Lung (tissue), 16 donors: ENCODE measurements around the gene PLB1. TPM values are rescaled to one million over a fixed set of nuclear protein-coding genes. Genes with fewer than 3 reads are reported as not detected.

Experiments used
- ATAC-seq: fragments of 200-7000 bp; cut with Tn5 transposase; one replicate; pipeline ENCODE4 v1.9.1; 2020; ENCODE audit warnings: moderate number of reproducible peaks; ENCODE audit not compliant: insufficient read depth, low FRiP score
- DNase-seq, 3 donors: peaks; one replicate each; pipeline ENCODE4 v3.0.0-alpha.2; 2013 to 2017
- H3K27ac ChIP-seq, 2 donors: one replicate each; pipeline ENCODE4 v1.5.1; 2013; ENCODE audit warnings: mild to moderate bottlenecking in 2 of 2, moderate library complexity in 2 of 2, control low read depth in 1 of 2, inconsistent platforms in 1 of 2, low read depth in 1 of 2, low read length in 1 of 2
- H3K27me3 ChIP-seq, 3 donors: one replicate each; pipeline ENCODE4 v1.5.1; 2013; ENCODE audit warnings: low read length in 2 of 3; ENCODE audit not compliant: control insufficient read depth in 3 of 3, insufficient read depth in 3 of 3
- H3K36me3 ChIP-seq, 4 donors: one replicate each; pipeline ENCODE4 v1.5.1; 2013; ENCODE audit warnings: low read length in 4 of 4, mild to moderate bottlenecking in 1 of 4, moderate library complexity in 1 of 4; ENCODE audit not compliant: control insufficient read depth in 4 of 4, insufficient read depth in 4 of 4
- H3K4me1 ChIP-seq, 5 donors: one replicate each; pipeline ENCODE4 v1.5.1; 2013; ENCODE audit warnings: low read length in 5 of 5, mild to moderate bottlenecking in 2 of 5, moderate library complexity in 1 of 5; ENCODE audit not compliant: control insufficient read depth in 5 of 5, insufficient read depth in 5 of 5
- H3K4me3 ChIP-seq: one replicate; pipeline ENCODE4 v1.5.1; 2013; ENCODE audit warnings: mild to moderate bottlenecking, control low read depth, moderate library complexity
- H3K9ac ChIP-seq, 2 donors: one replicate each; pipeline ENCODE4 v1.5.1; 2013; ENCODE audit warnings: low read length in 2 of 2, control low read depth in 1 of 2; ENCODE audit not compliant: insufficient read depth in 1 of 2
- H3K9me3 ChIP-seq, 4 donors: one replicate each; pipeline ENCODE4 v1.5.1; 2013; ENCODE audit warnings: low read length in 3 of 4, mild to moderate bottlenecking in 1 of 4, moderate library complexity in 1 of 4; ENCODE audit not compliant: control insufficient read depth in 4 of 4, insufficient read depth in 3 of 4
- CTCF ChIP-seq: IDR thresholded peaks from 2 replicates; pipeline ENCODE4 v1.5.1; 2012; ENCODE audit warnings: mild to moderate bottlenecking; ENCODE audit errors: control extremely low read depth, extremely low read depth
- WGBS, 2 donors: extraction: QIAGEN DNeasy Blood & Tissue Kit; methylation state at CpG; one replicate each; pipeline ENCODE4 v1.1.7; 2013; 5-methylcytosine and 5-hydroxymethylcytosine counted together
- long read RNA-seq, 5 donors: transcript quantifications; one replicate each; lab custom pipeline, GENCODE V29; 2026
- polyA plus RNA-seq, 2 donors: library from polyadenylated mRNA; stranded (reverse); fragments of 200-250 nt; gene quantifications; one replicate each; pipeline ENCODE4 v1.2.1, GENCODE V29; 2013
- total RNA-seq, 2 donors: library from RNA; depleted of rRNA in 1 of 2; stranded (reverse); fragments of >200 nt in 1 of 2; gene quantifications; one replicate each; pipeline ENCODE4 v1.2.1, GENCODE V29; 2014 to 2021
- donor health status: control.
- donor health status: control.
- donor health status: Bipolar disorder and iron deficiency.
- donor health status: healthy.
- donor health status: DM: yes; HTN: yes; CAD: no.

Gene PLB1
- total RNA-seq, result 1 to 10 TPM; 5.3 to 8.0 TPM
- polyA plus RNA-seq, result 10 to 100 TPM in 1 of 2 donors, 1 to 10 TPM in 1; 1.0 to 10.3 TPM
- long read RNA-seq, donor 1, result 0 reads
- long read RNA-seq, donor 2, result 0 reads
- long read RNA-seq, donor 3, result 0 reads
- long read RNA-seq, donor 4, result 0 reads
- long read RNA-seq, donor 5, result 0 reads

- H3K27ac ChIP-seq, result no peak within 1 kb of the TSS
- H3K36me3 ChIP-seq, result no peaks in the 10 kb centered on the region
- no peak within 1 kb of the TSS for H3K4me3 ChIP-seq
- no peak within 1 kb of the TSS for H3K9ac ChIP-seq
- ATAC-seq (no peak), DNase-seq (no peak)
- H3K4me1 ChIP-seq, result no peaks in the 10 kb centered on the region
- WGBS, 2 donors, result 84 to 92% methylated on average over 14 of the region's 14 CpGs
- no peak for TF ChIP-seq CTCF
- no peaks in the 10 kb centered on the region for H3K9me3 ChIP-seq
- H3K27me3 ChIP-seq, result no peaks in the 10 kb centered on the region
Measured at GRCh38 chr2:28495551-28496250, at the start of gene PLB1. PLB1 (plus strand) TSS chr2:28496060; CDS start chr2:28496115, 55 bp downstream.

GRCh38 chr2:28446531-28446930, 49.3 kb upstream of the PLB1 start:
- H3K36me3 ChIP-seq, result no peaks in the 10 kb centered on the region
- H3K27ac ChIP-seq, result no peak overlapping the region
- H3K9ac ChIP-seq, result no peak overlapping the region
- H3K4me3 ChIP-seq, result no peak overlapping the region
- no peaks in the 10 kb centered on the region for H3K9me3 ChIP-seq
- TF ChIP-seq CTCF, result no peak
- no peak for DNase-seq
- no peak for ATAC-seq
- peaks cover 0 to 5% (median 0%) of the 10 kb centered on the region in 5 donors for H3K4me1 ChIP-seq
- no peaks in the 10 kb centered on the region for H3K27me3 ChIP-seq

- 85 to 94% methylated on average over 3 of the region's 3 CpGs for WGBS, 2 donors
- TF ChIP-seq CTCF, result no peak
- H3K4me1 ChIP-seq, result peaks cover 0 to 5% (median 0%) of the 10 kb centered on the region in 5 donors
- DNase-seq, result no peak
- no peak overlapping the region for H3K27ac ChIP-seq
- H3K9ac ChIP-seq, result no peak overlapping the region
- H3K4me3 ChIP-seq, result no peak overlapping the region
- H3K27me3 ChIP-seq, result no peaks in the 10 kb centered on the region
- no peaks in the 10 kb centered on the region for H3K36me3 ChIP-seq
- H3K9me3 ChIP-seq, result no peaks in the 10 kb centered on the region
- ATAC-seq, result no peak
Measured at GRCh38 chr2:28447086-28447485, 48.8 kb upstream of the PLB1 start.
